Common myeloid progenitor, CD34-positive (primary cell): Measurements from ENCODE around the gene HADHA.
A peak's percentile ranks its signal among the peaks of the same experiment; 100 is the strongest.
"Not testable (repeated sequence)": the region's sequence is repeated elsewhere in the genome, so short reads cannot be mapped to it uniquely, and the experiment has no call there.

Experiments used
- CTCF ChIA-PET: fragments of 350-600 bp; sonication (Branson Sonifier 250); formaldehyde crosslinking; loops from one replicate; lab custom pipeline; 2021; ENCODE audit warnings: antibody characterized with exemption; lab: Charles Lee
- POLR2A ChIA-PET: fragments of 350-600 bp; sonication (Branson Sonifier 250); formaldehyde crosslinking; loops from one replicate; lab custom pipeline; 2021; ENCODE audit warnings: antibody characterized with exemption; lab: Charles Lee
- DNase-seq, 3 donors: peaks; one replicate each; pipeline versions ENCODE4 v3.0.0 to v3.0.0-alpha.2; 2013
- H3K27ac ChIP-seq, 2 experiments: 1 replicate in 1 of 2; 2 replicates in 1 of 2; pipeline ENCODE4 v1.7.0; 2013; ENCODE audit warnings: inconsistent platforms in 2 of 2, low read length in 2 of 2, mild to moderate bottlenecking in 2 of 2, low read depth in 1 of 2, moderate library complexity in 1 of 2; ENCODE audit not compliant: severe bottlenecking in 2 of 2, insufficient read depth in 1 of 2, poor library complexity in 1 of 2
- H3K27me3 ChIP-seq, 5 experiments: replicated peaks in 2 of 5; 1 replicate in 3 of 5; 2 replicates in 2 of 5; pipeline versions ENCODE4 v1.6.1 to v1.7.0; 2013; ENCODE audit warnings: low read length in 4 of 5, mild to moderate bottlenecking in 2 of 5, moderate library complexity in 2 of 5, inconsistent platforms in 1 of 5; ENCODE audit not compliant: insufficient read depth in 5 of 5, control insufficient read depth in 4 of 5
- H3K36me3 ChIP-seq, 4 experiments: 1 replicate in 2 of 4; 2 replicates in 2 of 4; pipeline versions ENCODE4 v1.6.1 to v1.7.0; 2013; ENCODE audit warnings: low read length in 3 of 4, control low read depth in 1 of 4, mild to moderate bottlenecking in 1 of 4; ENCODE audit not compliant: control insufficient read depth in 4 of 4, insufficient read depth in 4 of 4
- H3K4me1 ChIP-seq, 4 experiments: 1 replicate in 3 of 4; 2 replicates in 1 of 4; pipeline versions ENCODE4 v1.6.1 to v1.7.1; 2013; ENCODE audit warnings: low read length in 3 of 4, mild to moderate bottlenecking in 3 of 4, control low read depth in 1 of 4, inconsistent platforms in 1 of 4, moderate library complexity in 1 of 4; ENCODE audit not compliant: control insufficient read depth in 4 of 4, insufficient read depth in 4 of 4; ENCODE audit errors: control extremely low read depth in 1 of 4
- H3K4me3 ChIP-seq, 7 experiments: 1 replicate in 4 of 7; 2 replicates in 3 of 7; pipeline versions ENCODE4 v1.5.1 to v1.7.0; 2013; ENCODE audit warnings: mild to moderate bottlenecking in 7 of 7, low read length in 6 of 7, moderate library complexity in 6 of 7, inconsistent platforms in 2 of 7, low read depth in 2 of 7, control low read depth in 1 of 7; ENCODE audit not compliant: insufficient read depth in 4 of 7, control insufficient read depth in 1 of 7; ENCODE audit errors: extremely low read depth in 1 of 7
- H3K9me3 ChIP-seq, 5 experiments: 1 replicate in 4 of 5; 2 replicates in 1 of 5; pipeline versions ENCODE4 v1.6.1 to v1.7.1; 2013; ENCODE audit warnings: low read length in 4 of 5, mild to moderate bottlenecking in 2 of 5, inconsistent platforms in 1 of 5, low read depth in 1 of 5, moderate library complexity in 1 of 5; ENCODE audit not compliant: control insufficient read depth in 4 of 5, insufficient read depth in 2 of 5; ENCODE audit errors: control extremely low read depth in 1 of 5
- WGBS: methylation state at CpG from one replicate; pipeline ENCODE4 v1.1.5; 2013; ENCODE audit not compliant: insufficient coverage; 5-methylcytosine and 5-hydroxymethylcytosine counted together

Gene HADHA

DNA sequence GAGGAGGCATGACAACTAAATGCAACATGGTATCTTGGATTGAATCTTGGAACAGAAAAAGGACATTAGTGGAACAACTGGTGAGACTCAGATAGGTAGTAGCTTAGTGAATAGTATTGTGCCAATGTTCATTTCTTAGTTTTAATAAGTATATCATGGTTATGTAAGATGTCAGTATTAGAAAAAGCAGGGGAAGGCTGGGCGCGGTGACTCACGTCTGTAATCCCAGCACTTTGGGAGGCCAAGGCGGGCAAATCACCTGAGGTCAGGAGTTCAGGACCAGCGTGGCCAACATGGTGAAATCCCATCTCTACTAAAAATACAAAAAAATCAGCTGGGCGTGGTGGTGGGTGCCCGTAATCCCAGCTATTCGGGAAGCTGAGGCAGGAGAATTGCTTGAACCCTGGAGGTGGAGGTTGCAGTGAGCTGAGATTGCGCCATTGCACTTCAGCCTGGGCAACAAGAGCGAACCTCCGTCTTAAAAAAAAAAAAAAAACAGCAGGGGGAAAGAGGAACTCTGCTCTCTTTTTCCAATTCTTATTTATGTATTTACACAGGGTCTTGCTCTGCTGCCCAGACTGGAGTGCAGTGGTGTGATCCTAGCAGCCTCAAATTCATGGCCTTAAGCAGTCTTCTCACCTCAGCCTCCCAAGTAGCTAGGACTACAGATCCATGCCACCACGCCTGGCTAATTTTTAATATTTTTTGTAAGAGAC is 24.4 kb upstream of the HADHA start:
- H3K27ac ChIP-seq, POLR2A ChIA-PET, DNase-seq, H3K27me3 ChIP-seq, H3K4me3 ChIP-seq, H3K4me1 ChIP-seq, H3K9me3 ChIP-seq: not testable (repeated sequence)
- CTCF ChIA-PET: interaction anchor here (1.2 kb wide), 1 partner anchor 17 kb away, joined by 5 read pairs; no protein-coding TSS in a partner anchor
- H3K36me3 ChIP-seq: peaks cover 6 to 17% (median 11%) of the 10 kb centered on the region in 4 experiments
- WGBS: 85% methylated on average over 5 of the region's 12 CpGs

DNA sequence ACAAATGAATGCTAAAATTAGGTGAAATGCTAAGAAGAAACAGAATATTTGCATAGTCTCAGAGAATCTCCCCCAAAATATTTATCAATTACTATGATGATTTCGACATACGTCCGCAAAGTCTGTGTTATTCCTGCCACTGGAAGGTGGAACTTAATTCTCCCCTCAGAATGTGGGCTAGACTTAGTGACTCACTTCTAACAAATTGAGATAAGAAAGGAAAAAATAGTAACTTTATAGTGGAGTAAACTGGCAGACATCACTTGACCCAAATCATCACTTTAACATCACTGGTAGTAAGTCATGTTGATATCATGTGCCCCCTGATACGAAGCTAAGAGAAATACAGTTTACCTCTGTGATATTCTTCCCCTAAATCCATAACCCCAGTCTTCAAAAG is 23.8 kb upstream of the HADHA start:
- no peak overlapping the region for H3K27ac ChIP-seq
- H3K36me3 ChIP-seq: peaks cover 8 to 20% (median 14%) of the 10 kb centered on the region in 4 experiments
- ChIA-PET POLR2A (no interaction called here), CTCF (no interaction called here)
- no peak overlapping the region for H3K4me3 ChIP-seq
- no peaks in the 10 kb centered on the region for H3K4me1 ChIP-seq
- no peak for DNase-seq
- 100% methylated on average over 1 of the region's 4 CpGs for WGBS
- no peaks in the 10 kb centered on the region for H3K27me3 ChIP-seq
- H3K9me3 ChIP-seq: no peaks in the 10 kb centered on the region

DNA sequence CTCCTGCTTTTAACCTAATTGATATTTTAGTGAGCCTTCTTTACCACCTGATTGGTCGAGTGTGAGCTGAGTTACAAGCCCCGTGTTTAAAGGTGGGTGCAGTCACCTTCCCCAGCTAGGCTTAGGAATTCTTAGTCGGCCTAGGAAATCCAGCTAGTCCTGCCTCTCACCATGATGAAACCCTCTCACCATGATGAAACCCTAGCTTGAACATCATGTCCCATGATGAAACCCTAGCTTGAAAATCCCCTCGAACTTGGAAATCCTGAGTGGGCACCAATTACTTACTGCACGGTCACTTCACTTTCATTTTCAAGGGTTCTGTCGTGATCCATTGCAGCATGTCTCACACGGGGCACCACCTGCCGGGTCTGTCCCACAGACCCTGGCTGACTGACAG is 14.4 kb upstream of the HADHA start:
- not testable (repeated sequence) for H3K9me3 ChIP-seq, DNase-seq, H3K27me3 ChIP-seq, H3K4me3 ChIP-seq, H3K27ac ChIP-seq
- Histone ChIP-seq H3K4me1 (peaks cover 0 to 14% (median 8%) of the 10 kb centered on the region in 4 experiments), H3K36me3 (peaks cover 10 to 36% (median 26%) of the 10 kb centered on the region in 4 experiments)
- ChIA-PET POLR2A (interaction anchor here (0.7 kb wide), 1 partner anchor 63 kb away, joined by 3 read pairs; no protein-coding TSS in a partner anchor), CTCF (interaction anchor here (1.0 to 1.9 kb wide), 2 partner anchors 12 to 15 kb away, joined by 4 to 8 read pairs; partner anchors contain the start of gene HADHA)
- WGBS: 93% methylated on average over 8 of the region's 8 CpGs

DNA sequence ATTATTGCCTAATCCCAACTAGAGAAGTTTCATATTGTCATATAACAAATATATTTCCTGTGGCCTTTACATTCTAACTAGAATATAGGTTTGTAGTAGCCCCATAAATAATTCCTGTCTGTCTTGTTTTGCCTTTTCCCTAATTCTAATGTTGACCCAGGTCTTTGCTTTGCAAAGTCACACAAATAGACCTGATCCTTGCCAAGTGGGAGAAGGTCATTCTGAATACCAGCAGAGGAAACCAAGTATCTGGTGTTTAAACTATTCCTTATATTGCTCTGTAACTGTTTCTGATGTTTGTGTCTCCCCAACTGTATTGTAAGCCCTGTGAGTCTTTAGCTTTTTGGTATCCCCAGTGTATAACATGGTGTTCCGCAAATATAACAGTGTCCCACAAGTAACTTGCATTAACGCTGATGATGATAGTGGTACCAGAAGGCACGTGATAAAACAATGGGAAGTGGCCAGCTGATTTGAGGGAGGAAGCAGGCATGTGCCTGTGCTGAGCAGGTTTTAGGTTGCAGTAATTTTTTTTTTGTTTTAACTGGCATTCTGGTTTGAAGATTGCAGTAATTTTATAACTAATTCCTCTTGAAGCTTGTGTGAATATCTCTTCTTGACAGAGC is 11.4 kb upstream of the HADHA start:
- ChIA-PET CTCF (interaction anchor here (0.6 to 1.0 kb wide), 2 partner anchors 9 to 272 kb away, joined by 3 to 5 read pairs; no protein-coding TSS in a partner anchor), POLR2A (interaction anchor here (1.1 kb wide), 2 partner anchors 9 to 11 kb away, joined by 3 to 5 read pairs; partner anchors contain the start of genes HADHA and HADHB)
- 0% methylated on average over 1 of the region's 3 CpGs for WGBS
- H3K4me3 ChIP-seq: peak overlapping the region in 1 of 7 experiments; percentile 10
- peaks cover 0 to 14% (median 8%) of the 10 kb centered on the region in 4 experiments for H3K4me1 ChIP-seq
- peak; percentile 25 to 74 (median 58) for DNase-seq
- no peaks in the 10 kb centered on the region for H3K27me3 ChIP-seq
- no peak overlapping the region for H3K27ac ChIP-seq
- H3K36me3 ChIP-seq: peaks cover 8 to 28% (median 18%) of the 10 kb centered on the region in 4 experiments
- H3K9me3 ChIP-seq: no peaks in the 10 kb centered on the region

DNA sequence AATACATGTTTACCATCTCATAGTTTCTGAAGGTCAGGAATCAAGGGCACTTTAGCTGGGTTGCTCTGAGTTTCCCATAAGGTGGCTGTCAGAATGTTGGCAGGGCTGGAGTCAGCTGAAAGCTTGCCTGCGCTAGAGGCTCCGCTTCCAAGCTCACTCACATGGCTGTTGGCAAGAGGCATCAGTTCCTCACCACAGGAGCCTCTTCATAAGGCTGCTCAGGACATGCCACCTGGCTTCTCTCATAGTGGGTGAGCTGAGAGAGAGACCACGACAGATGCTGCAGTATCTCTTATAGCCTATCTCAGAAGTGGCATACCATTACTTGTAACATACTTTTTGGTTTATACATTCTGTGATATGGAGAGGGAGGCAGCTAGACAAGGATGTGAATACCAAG is 7.5 kb upstream of the HADHA start:
- peak in 1 of 3 donors; percentile 21 for DNase-seq
- Histone ChIP-seq H3K4me3 (no peak overlapping the region), H3K4me1 (peaks cover 0 to 18% (median 10%) of the 10 kb centered on the region in 4 experiments), H3K27me3 (no peaks in the 10 kb centered on the region), H3K36me3 (peaks cover 0 to 8% (median 4%) of the 10 kb centered on the region in 4 experiments), H3K27ac (no peak overlapping the region), H3K9me3 (no peaks in the 10 kb centered on the region)
- CTCF ChIA-PET: interaction anchor here (1.0 to 1.7 kb wide), 3 partner anchors 9 to 18 kb away, joined by 4 to 8 read pairs (median 5); no protein-coding TSS in a partner anchor
- POLR2A ChIA-PET: no interaction called here
- WGBS: 100% methylated on average over 1 of the region's 3 CpGs

DNA sequence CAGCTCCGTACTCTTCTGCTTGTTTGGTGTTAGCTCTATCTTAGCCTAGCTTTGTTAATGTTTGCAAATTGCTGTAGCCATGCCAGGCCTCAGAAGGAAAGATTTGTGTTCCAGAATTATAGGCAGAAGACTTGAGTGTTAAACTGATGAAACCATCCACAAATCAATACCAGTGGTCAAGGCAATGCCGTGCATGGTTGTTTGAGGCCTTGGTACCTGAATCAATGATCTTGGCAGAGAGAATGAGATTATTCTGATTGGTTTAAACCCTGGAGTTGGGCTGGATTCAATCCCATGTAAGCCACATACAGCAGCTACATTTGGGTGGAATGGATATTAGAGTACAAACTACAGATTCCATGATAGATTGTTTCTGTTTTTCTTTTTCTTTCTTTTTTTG is 5.2 kb upstream of the HADHA start:
- H3K4me3 ChIP-seq: no peak overlapping the region
- ChIA-PET CTCF (interaction anchor here (1.2 kb wide), 1 partner anchor 11 kb away, joined by 3 read pairs; no protein-coding TSS in a partner anchor), POLR2A (no interaction called here)

More for the DNA sequence above, 5.2 kb upstream of the HADHA start:
- WGBS: 100% methylated on average over 2 of the region's 2 CpGs
- DNase-seq: no peak
- peaks cover 0 to 3% (median 2%) of the 10 kb centered on the region in 4 experiments for H3K36me3 ChIP-seq
- no peaks in the 10 kb centered on the region for H3K9me3 ChIP-seq
- no peak overlapping the region for H3K27ac ChIP-seq
- no peaks in the 10 kb centered on the region for H3K27me3 ChIP-seq
- peaks cover 9 to 19% (median 18%) of the 10 kb centered on the region in 4 experiments for H3K4me1 ChIP-seq
